ENCODE measurements around the gene ESRRB.

ESRRB gene

DNA sequence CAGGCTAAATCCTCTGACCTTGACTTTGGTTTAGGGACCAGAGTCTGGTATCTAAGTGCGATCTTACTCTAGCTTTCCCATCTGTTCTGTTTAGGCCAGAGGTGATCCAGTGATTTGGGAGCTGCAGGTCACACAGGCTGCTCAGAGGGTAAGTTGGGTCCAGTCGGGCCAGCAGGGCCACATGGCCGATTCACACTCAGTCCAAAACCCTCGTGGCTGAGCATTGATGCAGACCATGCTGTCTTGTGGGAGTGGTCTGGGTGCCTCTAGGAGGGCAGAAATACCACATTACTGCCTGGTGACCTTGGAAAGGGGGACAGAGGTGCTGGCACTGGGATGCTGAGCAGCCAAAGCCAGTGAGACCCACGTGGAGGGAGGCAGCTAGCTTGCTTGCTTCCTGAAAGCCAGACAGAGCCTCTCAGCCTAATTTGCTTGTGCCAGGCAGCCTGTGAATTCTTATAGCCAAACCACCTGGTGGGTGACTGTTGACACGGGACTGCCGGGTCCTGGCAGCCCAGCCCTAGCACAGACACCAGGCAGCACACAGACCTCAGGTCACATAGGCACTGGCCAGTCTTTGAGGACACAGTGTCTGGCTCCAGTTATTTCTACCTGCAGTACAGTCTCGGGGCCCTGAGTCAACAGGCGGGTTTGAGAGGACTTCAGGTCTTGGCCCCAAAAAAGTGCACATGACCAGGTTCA, 31.7 kb downstream of the ESRRB start:
- DNase-seq: no peak

DNA sequence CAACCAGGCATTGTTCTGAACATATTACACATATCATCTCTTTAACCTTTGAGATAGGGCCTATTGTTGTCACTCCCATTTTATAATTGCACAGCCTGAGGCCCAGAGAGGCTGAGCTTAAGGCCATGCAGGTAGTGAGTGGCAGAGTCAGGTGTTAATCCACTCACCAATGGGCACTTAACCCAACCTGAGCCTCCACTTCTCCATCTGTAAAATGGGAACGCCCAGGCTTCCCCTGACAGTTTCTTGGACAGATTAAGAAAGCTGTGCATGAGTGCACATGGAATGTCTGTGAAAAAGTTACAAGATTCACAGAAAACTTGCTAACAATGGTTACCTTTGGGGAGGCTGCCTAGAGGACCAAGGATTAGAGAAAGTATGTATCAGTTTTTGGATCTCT, 32.9 kb downstream of the ESRRB start:
- no peak for DNase-seq

DNA sequence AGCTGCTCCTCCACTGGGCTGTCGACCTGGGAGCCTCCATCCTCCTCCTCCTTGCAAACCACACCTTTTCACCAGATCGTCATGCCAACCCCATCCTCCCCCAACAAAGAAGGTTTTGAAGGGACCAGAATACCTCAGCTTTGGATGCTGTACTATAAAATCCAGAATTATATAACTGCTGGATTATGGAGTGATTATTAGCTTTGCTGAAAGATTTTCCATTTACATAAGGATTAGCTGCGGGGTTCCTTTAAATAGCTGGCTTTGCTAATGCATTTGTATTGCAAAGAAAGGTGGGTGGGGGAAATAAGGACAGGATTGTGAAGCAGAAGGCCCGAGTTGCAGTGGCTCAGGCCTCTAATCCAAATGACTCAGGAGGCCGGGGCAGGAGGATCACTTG, 36.6 kb downstream of the ESRRB start:
- no peak for DNase-seq

DNA sequence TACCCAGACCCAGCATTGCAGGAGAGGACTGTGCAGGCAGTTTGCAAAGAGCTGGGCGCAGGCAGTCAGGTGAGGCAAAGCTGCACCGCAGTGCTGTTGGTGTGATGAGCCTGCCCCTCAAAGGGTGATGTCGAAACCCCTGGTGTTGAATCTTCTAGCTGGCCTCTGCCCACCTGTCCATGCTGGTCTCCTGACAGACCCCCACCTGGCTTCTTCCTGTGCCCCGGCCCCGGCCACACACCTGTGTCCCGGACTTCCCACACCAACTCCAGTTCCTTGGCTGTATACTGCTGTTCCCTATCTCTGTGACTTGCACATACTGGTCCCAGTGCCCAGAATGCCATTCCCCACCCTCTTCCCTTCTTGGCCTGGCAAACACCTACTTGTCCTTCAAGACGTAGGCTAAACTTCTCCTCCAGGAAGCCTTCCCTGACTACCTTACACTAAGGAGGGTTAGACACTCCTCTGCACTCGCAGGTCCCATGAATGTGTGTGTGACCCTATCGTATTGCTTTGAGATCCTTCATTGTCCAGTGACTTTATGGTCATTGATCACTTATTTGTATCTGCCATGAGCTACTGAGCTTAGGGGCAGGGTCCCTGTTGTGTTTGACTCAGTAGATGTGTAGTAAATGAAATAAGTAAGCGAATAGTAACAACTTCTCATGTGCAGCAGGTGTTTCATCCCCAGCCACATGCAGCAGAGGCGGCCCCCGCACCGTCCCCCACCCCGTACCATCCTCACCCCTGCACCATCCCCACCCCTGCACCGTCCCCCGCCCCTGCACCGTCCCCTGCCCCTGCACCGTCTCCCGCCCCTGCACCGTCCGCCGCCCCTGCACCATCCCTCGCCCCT, 37.4 kb downstream of the ESRRB start:
- DNase-seq: no peak

DNA sequence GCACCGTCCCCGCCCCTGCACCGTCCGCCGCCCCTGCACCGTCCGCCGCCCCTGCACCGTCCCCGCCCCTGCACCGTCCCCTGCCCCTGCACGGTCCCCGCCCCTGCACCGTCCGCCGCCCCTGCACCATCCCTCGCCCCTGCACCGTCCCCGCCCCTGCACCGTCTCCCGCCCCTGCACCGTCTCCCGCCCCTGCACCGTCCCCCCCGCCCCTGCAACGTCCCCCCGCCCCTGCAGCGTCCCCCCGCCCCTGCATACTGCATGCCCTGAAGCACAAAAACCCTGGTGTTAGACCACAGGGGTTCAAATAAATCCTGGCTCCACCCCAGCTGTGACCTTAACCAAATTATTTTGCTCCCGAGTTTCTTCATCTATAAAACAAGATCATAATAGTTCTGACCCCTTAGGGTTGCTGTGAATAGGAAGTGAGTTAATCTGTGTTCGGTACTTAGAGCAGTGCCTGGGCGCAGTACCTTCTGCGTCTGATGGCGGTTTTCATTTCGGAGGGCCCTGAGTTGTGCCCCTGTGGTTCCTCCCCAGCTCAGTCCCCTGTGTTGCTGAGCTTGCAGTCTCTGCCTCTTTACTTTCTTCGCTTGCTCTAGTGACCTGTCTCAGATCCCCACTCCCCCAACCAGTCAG, 38.1 kb downstream of the ESRRB start:
- DNase-seq: no peak

DNA sequence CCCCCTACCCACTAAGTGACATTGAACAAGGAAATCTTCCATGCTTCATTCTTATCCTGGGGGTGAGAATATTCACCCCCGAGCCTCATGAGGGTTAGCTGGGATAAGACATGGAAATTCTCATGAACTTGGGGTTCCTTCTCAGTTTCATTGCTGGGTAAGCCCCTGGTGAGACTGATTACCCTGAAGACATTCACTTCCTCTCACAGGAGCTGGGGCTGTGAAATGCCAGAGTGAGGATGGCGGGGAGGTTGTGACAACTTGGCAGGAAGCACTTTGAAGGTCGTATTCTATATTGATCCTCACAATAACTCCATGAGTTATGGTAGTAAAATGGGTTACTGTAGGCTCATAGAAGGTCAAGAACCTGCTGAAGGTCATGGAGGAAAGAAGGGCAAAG, 43.5 kb downstream of the ESRRB start:
- DNase-seq: no peak

DNA sequence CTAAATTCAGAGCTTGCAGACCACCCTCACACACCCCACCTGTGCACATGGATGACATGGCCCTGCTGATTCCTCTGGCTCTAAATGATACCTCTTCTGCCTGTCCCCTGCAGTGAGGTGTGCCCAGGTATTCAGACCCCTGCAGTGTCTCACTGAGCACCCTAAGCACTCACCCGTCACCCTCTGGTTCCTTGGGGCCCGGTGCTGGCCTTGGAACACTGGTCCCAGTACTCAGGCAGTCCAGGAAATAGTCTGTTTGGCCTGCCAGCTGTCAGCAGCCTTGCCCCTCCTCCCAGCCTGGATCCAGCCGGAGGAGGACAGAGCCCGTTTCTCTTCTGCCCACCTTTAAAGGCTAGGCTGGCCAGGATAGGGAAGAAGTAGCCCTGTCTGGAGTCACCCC, 44.9 kb downstream of the ESRRB start:
- no peak for DNase-seq

DNA sequence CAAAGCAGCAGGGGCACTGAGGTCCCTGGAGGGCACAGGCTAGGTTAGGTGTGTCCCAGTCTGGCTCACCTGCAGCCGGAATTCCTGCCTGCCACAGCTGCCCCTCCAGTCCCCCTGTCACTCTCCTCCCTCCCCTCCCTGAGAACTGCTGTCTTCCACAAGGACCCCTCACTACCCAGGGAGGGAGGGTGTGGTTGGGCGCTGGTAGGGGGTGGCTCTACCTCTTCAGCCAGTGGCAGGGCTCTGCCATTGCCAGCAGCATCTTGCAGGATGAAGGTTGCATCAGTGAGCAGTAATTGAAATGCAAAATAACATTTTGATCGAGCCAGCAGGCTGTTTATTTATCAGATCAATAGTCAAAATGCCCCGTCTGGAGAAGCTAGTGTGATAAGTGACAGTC, 45.7 kb downstream of the ESRRB start:
- no peak for DNase-seq

DNA sequence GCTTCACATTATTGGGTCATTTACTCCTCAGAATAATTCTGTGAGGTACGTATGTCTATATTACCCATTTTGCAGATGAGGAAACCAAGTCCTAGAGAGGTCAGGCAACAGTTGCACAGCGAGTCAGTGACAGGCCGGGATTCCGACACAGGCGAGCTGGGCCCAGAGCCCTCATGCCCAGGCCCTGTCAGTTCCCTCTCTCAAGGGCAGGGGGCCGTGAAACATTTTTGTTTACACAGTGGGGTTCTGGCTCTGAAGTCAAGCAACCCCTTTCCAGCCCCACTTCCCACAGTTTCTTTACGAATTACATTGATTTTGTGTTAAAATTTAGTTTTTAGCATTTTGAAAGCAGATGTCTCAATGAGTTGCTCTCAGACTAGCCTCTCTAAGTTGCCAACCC, 46.7 kb downstream of the ESRRB start:
- DNase-seq: no peak

DNA sequence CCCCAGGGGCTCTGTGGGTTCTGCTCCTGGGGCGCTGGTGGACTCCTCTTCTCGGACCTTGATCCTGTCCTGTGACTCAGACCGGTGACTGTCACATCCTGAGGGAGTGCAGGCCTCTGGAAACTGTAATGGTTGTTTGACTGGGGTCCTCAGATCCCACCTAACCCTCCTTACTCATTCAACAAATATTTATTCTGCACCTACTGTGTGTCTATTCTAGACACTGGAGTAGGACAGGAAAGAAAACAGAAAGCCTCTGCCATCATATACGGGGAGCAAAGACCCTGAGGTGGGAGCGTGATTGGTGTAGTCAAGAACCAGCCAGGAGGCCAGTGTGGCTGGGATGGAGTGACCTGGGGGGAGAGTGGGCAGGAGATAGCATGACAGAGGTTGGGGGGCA, 47.6 kb downstream of the ESRRB start:
- DNase-seq: no peak

DNA sequence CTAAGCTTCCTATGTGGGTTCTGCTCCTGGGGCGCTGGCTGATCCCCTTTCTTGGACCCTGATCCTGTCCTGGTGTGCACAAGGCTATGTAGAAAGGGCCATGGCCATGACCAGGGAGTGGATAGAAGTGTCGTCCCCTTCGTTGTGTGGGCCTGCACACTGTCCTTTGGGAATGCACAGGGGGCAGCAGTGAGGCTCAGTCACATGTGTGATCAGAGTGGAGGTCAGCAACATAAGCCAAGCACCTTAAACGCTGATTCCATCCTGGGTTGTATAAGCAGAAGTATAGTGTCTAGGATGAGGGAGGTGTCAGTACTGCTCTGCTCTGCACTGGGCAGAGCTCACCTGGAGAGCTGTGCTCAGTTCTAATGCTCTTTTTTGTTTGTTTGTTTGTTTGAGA, 48.4 kb downstream of the ESRRB start:
- DNase-seq: no peak

DNA sequence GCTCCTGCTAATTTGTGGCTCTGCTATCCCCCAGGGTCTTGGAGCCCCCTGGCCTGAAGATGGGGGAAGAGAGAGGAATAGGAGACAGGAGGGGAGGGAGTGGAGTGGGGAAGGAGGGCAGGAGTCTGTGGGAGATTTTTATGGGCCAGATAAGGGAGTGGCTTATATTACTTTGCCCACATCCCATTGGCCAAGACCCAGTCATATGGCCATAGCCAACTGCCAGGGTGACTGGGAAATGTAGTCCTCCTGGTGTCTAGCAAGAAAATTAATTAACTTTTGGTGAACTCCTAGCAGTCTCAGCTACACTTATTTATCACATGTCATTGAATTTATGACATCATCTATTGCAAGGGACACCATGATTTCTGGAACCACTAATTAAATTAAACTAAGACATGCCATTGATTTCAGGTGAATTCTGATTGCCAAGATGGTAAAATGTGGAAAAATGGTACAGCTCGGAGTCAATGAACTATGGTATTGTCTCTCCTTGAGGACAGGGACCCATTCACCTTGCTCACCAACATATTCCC, 50.3 kb downstream of the ESRRB start:
- DNase-seq: no peak

DNA sequence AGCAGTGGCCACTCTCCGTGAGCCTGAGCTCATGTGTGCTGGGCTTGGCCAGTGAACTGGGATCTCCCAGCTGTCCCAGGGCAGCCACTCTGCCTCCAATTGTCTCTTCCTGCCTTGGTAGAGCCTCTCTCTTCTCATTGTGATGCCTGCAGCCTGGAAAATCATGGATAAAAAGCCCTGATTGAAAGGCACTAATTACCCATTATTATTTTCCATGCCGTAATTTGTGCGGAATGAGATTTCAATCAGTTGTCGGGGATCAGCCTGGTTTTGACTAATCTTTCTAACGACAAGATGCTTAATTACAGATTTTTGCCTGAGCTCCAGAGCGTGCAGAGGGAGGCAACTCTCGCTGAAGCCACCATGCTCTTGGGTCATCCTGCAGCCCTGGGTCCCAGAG, 52.7 kb downstream of the ESRRB start:
- no peak for DNase-seq

DNA sequence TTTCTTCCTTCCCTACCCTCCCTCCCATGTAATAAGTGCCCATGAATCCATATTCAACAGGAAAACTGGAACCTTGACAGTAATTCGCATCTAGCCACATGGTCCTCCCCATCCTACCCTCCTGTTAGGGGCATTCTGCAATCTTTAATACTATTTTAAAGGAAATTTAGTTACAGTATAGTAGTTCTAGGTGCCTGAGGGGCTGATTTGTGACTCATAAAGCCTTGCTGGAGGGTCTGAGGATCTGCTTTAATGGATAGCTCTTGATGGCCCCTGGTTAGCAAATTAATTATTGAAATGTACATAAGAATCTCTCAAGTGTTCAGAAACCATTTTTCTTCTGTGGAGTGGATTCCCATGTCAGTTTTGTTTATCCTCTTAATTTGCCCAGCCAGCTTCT, 54.1 kb downstream of the ESRRB start:
- no peak for DNase-seq

DNA sequence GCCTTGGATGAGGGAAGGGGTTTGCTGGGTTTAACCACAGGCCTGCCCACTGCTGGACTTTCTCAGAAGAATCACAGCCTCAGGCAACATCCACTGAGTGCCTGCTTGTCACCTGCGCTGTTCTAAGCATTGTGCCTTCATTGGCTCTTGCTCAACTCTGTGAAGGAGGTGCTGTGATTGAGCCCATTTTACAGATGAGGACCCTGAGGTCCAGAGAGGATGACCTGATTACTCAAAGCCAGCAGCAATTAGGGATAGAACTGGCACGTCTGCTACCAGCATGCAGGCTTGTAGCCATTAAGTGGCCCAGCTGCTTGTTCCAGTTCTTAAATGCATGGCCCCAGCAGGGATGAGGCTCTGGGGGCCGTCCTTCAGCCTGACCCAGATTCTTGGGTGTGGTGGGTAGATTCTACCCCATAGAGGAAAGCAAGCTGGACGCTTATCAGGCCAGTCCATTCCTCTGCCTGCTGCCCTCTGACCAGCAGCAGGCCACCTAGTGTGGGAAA, 54.6 kb downstream of the ESRRB start:
- no peak for DNase-seq

DNA sequence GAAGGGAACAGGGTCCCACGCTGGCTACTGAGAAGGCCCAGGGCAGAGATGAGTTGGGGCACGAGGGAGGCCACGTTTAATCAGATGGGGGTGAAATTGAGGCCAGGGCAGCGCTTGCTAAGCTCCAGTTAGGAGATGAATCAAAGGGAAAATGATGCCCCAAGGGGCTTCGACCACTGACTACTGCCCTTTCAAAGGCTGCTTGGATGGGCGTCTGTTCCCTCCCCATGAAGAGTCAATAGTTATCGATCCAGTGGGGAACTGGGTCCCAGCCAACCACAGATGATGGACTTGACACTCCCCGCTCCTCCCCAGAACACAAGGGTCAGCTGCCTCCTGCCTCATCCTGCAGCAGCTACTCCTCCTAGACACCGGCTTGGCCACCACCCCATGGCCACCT, 55.6 kb downstream of the ESRRB start:
- no peak for DNase-seq

DNA sequence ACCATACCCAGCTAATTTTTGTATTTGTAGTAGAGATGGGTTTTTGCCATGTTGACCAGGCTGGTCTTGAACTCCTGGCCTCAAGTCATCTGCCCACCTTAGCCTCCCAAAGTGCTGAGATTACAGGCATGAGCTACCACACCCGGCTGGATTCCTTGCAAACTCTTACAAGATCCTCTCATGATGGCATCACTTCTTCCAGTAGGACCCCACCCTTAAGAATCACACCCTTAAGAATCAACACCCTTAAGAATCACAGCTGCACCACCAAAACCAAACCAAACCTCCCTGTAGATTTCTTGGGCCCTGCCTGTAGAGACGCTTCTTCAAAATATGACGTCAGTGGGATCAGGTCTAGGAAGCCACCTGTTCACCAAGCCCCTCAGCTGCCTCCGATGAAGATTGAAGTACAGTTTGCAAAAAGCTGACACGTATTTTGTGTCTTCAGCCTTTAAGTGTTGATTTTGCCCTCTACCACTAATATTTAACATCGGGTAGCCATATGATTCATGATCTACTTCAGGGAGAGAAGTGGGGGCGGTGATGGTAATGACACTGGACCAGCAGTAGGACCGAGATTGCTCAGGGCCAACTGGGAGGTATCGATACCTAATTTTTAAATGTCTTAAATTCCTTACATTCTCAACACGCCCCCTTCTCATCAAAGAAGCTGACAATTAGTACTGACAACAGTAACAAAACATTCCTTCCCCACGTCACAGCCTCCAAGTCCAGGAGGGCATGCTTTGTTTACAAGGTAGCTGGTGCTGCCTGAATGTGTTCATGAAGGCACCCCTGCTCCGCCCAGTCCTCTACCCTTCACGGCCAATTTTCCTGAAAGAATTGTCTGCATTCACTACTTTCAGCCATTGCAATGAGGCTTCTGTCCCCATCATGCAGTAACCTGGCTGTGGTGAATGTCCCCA, 57.2 kb downstream of the ESRRB start:
- DNase-seq: no peak

DNA sequence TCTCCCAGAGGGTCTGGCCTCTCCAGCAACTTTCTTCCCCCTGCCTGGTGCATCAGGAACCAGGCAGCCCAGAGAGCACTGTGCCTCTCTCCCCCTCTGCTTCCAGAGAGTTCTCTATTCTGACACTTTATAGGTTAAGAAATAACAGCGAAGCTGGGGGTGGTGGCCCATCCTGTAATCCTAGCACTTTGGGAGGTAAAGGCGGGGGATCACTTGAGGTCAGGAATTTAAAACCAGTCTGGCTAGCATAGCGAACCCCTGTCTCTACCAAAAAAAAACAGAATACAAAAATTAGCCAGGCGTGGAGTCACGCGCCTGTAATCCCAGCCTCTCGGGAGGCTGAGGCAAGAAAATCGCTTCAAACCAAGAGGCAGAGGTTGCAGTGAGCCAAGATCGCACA, 58.3 kb downstream of the ESRRB start:
- no peak for DNase-seq

DNA sequence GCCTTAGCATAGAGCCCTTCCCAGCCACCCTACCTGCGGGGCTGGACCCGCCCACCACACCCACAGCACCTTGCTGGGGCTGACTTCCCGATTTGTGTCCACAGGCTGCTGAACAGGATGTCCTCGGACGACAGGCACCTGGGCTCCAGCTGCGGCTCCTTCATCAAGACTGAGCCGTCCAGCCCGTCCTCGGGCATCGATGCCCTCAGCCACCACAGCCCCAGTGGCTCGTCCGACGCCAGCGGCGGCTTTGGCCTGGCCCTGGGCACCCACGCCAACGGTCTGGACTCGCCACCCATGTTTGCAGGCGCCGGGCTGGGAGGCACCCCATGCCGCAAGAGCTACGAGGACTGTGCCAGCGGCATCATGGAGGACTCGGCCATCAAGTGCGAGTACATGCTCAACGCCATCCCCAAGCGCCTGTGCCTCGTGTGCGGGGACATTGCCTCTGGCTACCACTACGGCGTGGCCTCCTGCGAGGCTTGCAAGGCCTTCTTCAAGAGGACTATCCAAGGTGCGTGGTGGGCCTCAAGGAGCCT, 63.4 kb downstream of the ESRRB start:
- no peak for DNase-seq

DNA sequence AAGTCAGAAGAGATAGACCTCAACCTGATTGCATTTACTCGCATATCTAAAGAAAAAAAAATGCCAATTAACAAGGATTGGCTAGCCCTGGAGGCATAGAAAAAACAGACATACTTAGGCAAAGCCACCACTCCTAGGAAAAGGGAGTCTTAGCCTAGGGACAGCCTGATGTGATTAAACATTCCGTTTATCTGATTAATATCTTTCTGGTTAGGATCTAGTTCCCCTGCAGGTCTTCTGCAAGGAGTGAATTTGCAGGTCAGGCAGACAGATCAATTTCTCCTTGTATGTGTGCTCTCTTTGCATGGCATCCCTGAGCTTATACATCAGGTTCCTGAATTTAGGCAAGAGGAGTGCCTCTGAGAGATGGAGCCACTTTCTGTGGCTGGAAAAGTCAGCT, 70.5 kb downstream of the ESRRB start:
- DNase-seq: no peak

DNA sequence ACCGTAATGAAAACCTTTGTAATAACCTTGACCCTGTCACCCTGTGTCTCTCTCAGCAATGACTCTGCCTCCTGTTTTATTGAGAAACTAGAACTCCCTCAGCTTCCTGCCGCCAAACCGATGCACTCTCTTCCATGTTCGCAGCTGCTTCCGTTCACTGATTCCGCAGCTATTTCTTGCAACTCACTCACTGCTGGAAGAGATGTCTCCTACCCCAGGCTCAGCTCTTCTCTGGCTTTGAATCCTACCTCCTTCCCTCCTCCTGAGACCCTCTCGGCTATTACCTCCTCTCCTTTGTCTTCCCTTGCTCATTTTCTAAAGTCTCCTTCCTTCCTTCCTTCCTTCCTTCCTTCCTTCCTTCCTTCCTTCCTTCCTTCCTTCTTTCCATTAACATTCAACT, 71.0 kb downstream of the ESRRB start:
- no peak for DNase-seq

DNA sequence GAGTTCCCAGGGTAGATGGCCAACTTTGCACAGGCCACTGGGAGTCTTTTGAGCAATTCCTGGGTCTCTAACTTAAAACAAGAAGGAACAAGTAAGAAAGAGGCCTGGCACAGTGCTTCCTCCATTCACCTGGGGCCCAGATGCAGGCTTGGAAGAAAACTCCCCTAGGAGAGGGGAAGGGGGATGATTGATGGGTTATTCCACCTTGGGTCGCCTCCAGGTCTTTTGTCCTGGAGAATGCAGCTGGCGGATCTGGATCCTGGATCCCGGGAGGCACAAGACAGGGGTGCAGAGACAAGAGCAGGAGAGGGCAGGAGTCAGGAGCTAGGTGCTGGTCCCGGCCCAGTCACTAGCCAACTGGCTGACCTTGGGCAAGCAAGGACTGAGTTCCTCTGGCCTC, 74.5 kb downstream of the ESRRB start:
- no peak for DNase-seq

Measured in activated CD4-positive, CD25-positive, alpha-beta regulatory T cell (primary cell).